ENCODE measurements around the gene DDX6. TPM values are rescaled to one million over a fixed set of nuclear protein-coding genes. Genes with fewer than 3 reads are reported as not detected.

DDX6 gene
- total and polyA plus RNA-seq, 2 experiments from 2014 or later: 68.3 to 205 TPM

- Histone ChIP-seq H2AFZ (no peak overlapping the region), H3K79me2 (replicated peaks; ENCODE audit: insufficient read depth) (peaks cover 26% of the 10 kb centered on the region), H3K4me3 (no peak overlapping the region), H3K27ac (ENCODE audit: low read depth) (peak overlapping the region; percentile 47; the same call in 1 of the 2 replicates), H3F3A (replicated peaks; ENCODE audit: low read depth) (peaks cover 21% of the 10 kb centered on the region; the same call in 1 of the 2 replicates), H4K20me1 (replicated peaks; ENCODE audit: insufficient read depth) (0 out of 2 replicates have a peak, but pooled peaks cover 3% of the 10 kb centered on the region), H3K9me2 (ENCODE audit: insufficient read depth) (peaks cover 4% of the 10 kb centered on the region; the same call in 1 of the 2 replicates), H3K27me3 (ENCODE audit: insufficient read depth) (no peaks in the 10 kb centered on the region), H3K4me2 (no peak overlapping the region), H3K4me1 (ENCODE audit: insufficient read depth) (peaks cover 30% of the 10 kb centered on the region), H3K36me3 (ENCODE audit: insufficient read depth) (no peaks in the 10 kb centered on the region)
- Mint-ChIP-seq H3K27me3 (ENCODE audit: insufficient read depth, low read depth, poor library complexity) (peaks cover 9% of the 10 kb centered on the region), H3K4me1 (peaks cover 42% of the 10 kb centered on the region), H3K9me3 (no peaks in the 10 kb centered on the region), H3K36me3 (ENCODE audit: low read depth) (peaks cover 19% of the 10 kb centered on the region), H3K27ac (no peak overlapping the region), H3K4me3 (no peak overlapping the region; the same call in 2 of the 3 replicates)
- TF ChIP-seq POLR2AphosphoS5 (IDR thresholded peaks at IDR 0.05; ENCODE audit: low read depth) (no peak), NANOG (IDR thresholded peaks at IDR 0.05; ENCODE audit: borderline replicate concordance) (no peak), ZNF114 (CRISPR knock-in tag; IDR thresholded peaks at IDR 0.05) (no peak), CREB1 (CRISPR knock-in tag; IDR thresholded peaks at IDR 0.05; ENCODE audit: low read depth) (no peak), EZH2phosphoT487 (IDR thresholded peaks at IDR 0.05; ENCODE audit: unreplicated experiment) (no peak), STAT1 (IDR thresholded peaks at IDR 0.05; ENCODE audit: unreplicated experiment) (no peak), ZNF462 (CRISPR knock-in tag; IDR thresholded peaks at IDR 0.05) (no peak), ZNF331 (CRISPR knock-in tag; IDR thresholded peaks at IDR 0.05; ENCODE audit: low read depth) (no peak), REST (IDR thresholded peaks at IDR 0.05; ENCODE audit: unreplicated experiment) (no peak)
- ATAC-seq (no peak), DNase-seq (ENCODE audit: low spot score) (no peak)
Measured at GRCh38 chr11:118744046-118744445, 46.9 kb downstream of the DDX6 start.
